IPS-NIHi7 (cell line): ENCODE measurements around the gene ERC2.
A peak's percentile ranks its signal among the peaks of the same experiment; 100 is the strongest.
"Not testable (repeated sequence)": the region's sequence is repeated elsewhere in the genome, so short reads cannot be mapped to it uniquely, and the experiment has no call there.

Source experiments
- DNase-seq: peaks from one replicate; pipeline ENCODE4 v3.0.0; 2012; ENCODE audit warnings: mixed read lengths; ENCODE audit errors: extremely low spot score

ERC2 gene

DNA sequence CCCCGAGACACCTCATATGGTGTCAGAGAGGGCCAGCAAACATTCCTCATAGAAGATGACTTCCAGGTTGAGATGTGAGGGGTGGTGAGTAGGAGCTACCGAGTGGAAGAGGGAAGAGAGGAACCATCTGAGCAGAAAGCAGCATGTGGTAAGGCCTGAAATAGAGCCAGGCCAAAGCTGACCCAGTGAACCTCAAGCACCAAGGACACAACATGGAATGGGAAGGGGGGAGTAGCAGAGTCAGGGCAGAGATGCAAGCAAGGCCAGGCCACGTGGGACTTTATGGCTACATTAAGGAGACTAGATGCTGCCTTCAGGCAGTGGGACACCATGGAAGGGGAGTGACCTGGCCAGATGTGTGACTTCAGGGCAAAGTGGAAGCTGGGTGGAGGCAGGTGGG, 942.8 kb downstream of the ERC2 start:
- no peak for DNase-seq

GRCh38 chr3:55524565-55525244, 943.6 kb downstream of the ERC2 start:
- DNase-seq: no peak

DNA sequence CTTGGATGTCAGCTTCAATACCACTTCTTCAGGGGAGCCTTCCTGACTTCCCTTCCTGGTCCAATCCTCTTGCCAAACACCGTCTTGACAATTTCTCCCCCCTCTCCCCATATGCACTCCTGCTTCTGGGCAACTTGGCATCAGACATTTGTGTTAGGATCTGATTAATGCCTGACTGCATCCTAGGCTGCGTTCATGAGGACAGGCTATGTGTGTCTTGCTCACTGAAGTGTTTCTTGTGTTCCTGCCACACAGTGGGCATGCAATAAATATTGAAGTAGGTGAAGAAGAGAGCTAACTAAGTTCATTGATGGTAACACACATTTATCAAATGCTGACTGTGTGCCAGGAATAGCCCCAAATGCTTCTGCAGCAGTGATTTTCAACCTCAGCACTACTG, 944.8 kb downstream of the ERC2 start:
- no peak for DNase-seq

DNA sequence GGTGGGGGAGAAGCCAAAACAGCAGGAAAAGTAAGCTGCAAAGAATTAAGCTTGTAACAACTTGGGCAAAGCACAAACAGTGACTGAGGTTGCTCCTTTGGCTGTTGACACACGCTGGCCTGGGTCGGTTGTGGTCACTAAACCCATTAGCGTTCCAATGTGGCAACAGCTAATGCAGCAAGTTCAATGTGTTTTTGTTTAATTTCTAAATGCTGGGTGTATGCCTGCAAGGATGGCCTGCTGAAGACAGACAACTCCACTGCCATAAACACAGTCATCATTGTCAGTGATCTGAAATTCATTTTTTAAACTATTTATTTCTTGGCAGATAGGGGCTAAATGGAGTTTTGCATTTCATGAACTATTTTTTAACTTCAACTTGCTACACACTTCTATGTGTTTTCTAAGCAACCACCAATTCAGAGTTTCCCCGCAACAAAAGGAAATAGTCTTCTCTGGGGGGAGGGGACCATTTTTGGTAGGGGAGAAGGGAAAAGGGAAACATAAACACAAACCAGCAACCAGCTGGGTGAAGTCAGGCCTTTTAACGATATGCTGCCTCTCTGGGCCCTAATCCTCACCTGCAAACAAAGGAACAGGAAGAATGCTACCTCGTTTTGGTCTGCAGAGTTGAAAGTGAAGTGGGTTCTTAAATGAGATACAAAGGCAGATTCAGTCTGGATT, 946.4 kb downstream of the ERC2 start:
- DNase-seq: peak; percentile 50

DNA sequence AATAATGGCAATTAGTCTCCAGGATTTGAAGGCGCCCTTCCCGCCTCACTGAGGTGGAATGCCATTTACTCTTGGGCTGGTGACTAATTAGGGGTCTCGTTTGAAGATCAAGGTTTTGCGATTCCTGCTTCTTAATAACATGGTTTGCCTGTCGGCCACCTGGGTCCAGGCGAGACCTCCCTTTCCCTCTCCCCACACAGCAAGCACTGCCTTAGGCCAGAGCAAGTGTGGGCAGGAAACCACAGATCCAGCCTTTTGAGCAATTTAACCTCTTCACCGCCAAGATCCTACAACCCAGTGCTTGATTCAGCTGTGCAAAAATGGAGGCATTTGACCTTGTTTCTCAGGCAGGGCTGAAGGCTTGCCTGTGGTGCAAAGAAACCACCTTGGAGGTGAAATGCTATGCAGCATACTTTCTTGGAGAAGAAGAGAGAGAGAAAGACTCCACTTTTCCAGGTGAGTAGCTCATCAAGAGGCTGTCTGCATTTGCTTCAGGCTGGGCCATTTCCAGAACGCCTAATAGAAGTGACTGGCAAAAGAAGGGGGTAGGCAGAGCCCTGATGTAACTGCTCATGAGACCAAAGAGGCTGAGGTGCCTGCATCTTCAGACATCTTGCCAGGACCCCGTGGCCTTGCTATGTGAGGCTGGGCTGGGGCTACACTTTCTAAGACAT, 947.1 kb downstream of the ERC2 start:
- DNase-seq: no peak

- no peak for DNase-seq
These were observed 949.2 kb downstream of the ERC2 start for GRCh38 chr3:55519019-55519418.

DNA sequence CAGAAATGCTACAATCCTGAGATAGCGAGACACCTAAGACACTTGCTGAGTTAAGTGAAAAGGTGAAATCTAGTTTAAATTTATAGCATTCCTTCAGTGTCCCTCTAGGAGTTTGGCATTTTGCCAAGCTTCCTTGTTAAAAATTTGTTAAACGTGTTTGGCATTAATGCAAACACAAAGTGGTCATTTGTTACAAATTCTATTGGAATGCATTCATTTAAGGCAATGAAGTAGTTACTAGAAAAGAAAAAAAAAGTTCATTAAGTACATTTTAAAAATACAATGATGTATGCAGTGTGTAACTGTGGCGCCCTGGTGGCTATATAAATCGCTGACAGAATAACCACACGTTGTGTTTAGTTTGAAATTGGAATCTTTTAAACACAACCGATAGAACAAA, 949.8 kb downstream of the ERC2 start:
- no peak for DNase-seq

DNA sequence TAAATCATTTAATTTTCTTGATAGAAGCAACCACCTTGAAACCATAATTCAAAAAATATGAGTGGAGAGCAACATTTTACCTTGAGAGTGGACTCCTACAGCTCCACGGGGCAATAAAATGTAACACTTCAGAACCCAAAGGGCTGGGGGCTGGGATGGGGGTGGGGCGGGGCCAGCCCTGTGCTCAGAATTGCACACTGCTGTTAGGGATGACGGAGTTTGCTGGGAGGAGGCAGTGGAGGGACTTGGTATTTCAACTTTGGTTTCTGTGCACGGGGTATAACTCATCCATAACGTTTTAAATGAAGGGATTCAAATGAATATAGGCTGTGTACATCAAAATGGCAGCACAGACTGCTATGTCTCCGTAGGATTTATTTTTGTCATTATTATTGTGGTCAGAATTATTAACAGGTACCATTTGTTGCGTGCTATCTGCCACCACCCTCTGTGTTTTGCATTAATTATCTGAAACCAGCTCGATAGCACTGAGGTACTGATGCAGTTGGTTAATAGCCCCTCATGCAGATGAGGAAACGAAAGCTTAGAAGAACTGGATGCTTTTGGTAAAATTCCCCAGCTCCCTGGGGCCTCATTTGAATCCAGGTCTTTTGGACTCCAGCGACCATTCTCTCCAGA, 951.8 kb downstream of the ERC2 start:
- no peak for DNase-seq

GRCh38 chr3:55515550-55516246, 952.6 kb downstream of the ERC2 start:
- DNase-seq: no peak

- no peak for DNase-seq
These were observed 953.3 kb downstream of the ERC2 start for GRCh38 chr3:55514962-55515361.

- DNase-seq: no peak
These were observed 955.5 kb downstream of the ERC2 start for GRCh38 chr3:55512571-55513343.

GRCh38 chr3:55511895-55512570, 956.2 kb downstream of the ERC2 start:
- DNase-seq: no peak

DNA sequence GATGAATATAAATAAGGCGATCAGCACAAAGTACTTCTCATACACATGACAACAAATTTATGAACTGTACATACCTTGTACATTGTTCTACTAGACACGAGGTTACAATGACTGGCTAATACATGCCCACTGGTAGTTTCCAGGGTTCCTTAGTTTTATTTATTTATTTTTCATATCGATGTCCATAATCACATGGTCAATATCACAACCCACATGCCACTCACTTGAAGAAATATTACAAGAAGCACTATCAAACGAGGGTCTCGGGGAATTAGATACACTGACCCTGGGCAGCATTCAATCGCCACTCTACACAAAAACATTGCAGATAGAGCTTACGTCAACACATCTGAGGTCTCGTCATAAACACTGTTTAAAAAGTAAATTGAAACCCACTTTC, 959.9 kb downstream of the ERC2 start:
- no peak for DNase-seq

- DNase-seq: no peak
These were observed 960.5 kb downstream of the ERC2 start for GRCh38 chr3:55507808-55508207.

- DNase-seq: no peak
These were observed 962.5 kb downstream of the ERC2 start for GRCh38 chr3:55505776-55506175.

- not testable (repeated sequence) for DNase-seq
These were observed 963.2 kb downstream of the ERC2 start for GRCh38 chr3:55505102-55505501.

DNA sequence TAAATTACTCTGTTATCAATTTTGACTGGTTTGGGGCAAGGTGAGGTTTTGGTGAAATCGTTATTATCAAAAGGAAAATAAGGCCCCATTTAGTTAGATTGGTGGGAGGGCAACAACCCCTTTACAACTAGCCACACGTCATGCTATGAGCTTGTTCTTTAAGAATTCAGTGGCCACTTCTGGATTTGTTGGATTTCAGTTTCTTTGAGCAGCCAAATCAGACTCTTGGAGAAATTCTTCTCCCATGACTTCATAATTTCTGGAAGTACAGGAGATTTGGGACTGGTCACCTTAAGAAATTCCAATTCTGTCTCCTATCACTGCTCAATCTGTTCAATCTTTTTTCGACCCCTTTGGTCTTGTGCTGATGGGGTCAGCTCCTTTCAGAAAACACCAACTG, 966.4 kb downstream of the ERC2 start:
- DNase-seq: no peak

- DNase-seq: no peak
These were observed 967.5 kb downstream of the ERC2 start for GRCh38 chr3:55500555-55501330.

- no peak for DNase-seq
These were observed 969.7 kb downstream of the ERC2 start for GRCh38 chr3:55498520-55498919.

- no peak for DNase-seq
These were observed 971.0 kb downstream of the ERC2 start for GRCh38 chr3:55497250-55497649.
